Muscle layer of duodenum (tissue), 2 donors: ENCODE results near the gene ERI3.

Experiments used
- H3K27ac ChIP-seq: one replicate; pipeline ENCODE4 v1.7.0; 2013; ENCODE audit warnings: mild to moderate bottlenecking, low read length
- H3K27me3 ChIP-seq: one replicate; pipeline ENCODE4 v1.7.0; 2013; ENCODE audit warnings: low read depth, mild to moderate bottlenecking, control low read depth, low read length
- H3K36me3 ChIP-seq, 2 donors: one replicate each; pipeline ENCODE4 v1.7.0; 2013; ENCODE audit warnings: low read length in 2 of 2, control low read depth in 1 of 2, mild to moderate bottlenecking in 1 of 2; ENCODE audit not compliant: insufficient read depth in 2 of 2, control insufficient read depth in 1 of 2
- H3K4me1 ChIP-seq, 2 donors: one replicate each; pipeline ENCODE4 v1.7.0; 2013; ENCODE audit warnings: low read length in 2 of 2, mild to moderate bottlenecking in 2 of 2, control low read depth in 1 of 2, moderate library complexity in 1 of 2; ENCODE audit not compliant: insufficient read depth in 2 of 2, control insufficient read depth in 1 of 2
- H3K4me3 ChIP-seq, 2 donors: one replicate each; pipeline ENCODE4 v1.7.0; 2013; ENCODE audit warnings: low read length in 2 of 2, low read depth in 1 of 2, mild to moderate bottlenecking in 1 of 2
- H3K9me3 ChIP-seq, 2 donors: one replicate each; pipeline ENCODE4 v1.7.0; 2013; ENCODE audit warnings: low read length in 2 of 2, control low read depth in 1 of 2, mild to moderate bottlenecking in 1 of 2; ENCODE audit not compliant: control insufficient read depth in 1 of 2
- donor health status: healthy.

Gene ERI3

DNA sequence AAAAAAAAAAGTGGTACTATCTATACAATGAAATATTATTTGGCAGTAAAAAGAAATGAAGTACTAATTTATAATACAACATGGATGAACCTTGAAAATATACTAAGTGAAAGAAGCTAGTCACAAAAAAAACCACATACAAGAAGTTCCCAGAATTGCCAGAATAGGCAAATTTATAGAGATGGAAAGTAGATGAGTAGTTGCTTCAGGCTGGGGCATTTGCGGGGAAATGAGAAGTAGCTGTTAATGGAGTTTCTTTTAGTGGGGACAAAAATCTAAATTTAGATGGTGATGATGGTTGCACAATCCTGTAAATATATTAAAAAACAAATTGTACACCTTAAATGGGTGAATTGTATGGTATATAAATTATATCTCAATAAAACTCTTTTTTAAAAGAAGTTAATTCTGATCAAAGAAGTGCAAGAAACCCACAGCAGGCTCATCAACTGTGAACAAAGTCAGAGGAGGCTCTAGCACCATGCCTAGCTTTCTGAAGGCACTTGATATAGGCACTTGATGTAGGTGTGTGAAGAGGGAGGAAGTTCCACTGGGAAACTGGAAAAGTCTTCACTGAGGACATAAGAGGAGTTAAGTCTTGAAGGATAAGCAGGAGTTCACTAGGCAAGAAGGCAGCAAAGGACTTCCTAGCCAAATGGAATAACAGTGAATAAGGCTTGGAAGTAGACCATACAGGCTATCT lies 89.2 kb downstream of the ERI3 start:
- H3K36me3 ChIP-seq = no peaks in the 10 kb centered on the region
- H3K4me1 ChIP-seq = no peaks in the 10 kb centered on the region
- no peak overlapping the region for H3K4me3 ChIP-seq
- no peak overlapping the region for H3K27ac ChIP-seq
- no peaks in the 10 kb centered on the region for H3K9me3 ChIP-seq
- H3K27me3 ChIP-seq = no peaks in the 10 kb centered on the region

DNA sequence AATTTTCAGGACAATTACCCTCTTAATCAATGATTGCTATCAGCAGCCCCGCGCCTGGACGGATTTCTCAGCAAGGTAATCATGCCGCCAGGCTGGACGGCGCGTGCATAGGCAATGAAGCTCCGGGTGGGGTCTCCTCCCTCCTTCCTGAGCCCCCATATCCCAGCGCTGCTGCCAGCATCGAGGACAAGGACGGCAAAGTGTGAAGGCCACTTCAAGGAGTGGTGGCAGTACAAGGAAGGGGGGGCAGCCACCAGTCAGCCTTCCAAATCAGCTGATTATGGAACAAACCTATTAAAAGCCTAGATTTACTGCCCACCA lies 90.6 kb downstream of the ERI3 start:
- no peak overlapping the region for H3K4me3 ChIP-seq
- no peaks in the 10 kb centered on the region for H3K36me3 ChIP-seq
- H3K9me3 ChIP-seq = no peaks in the 10 kb centered on the region
- H3K27ac ChIP-seq = no peak overlapping the region
- no peaks in the 10 kb centered on the region for H3K4me1 ChIP-seq
- no peaks in the 10 kb centered on the region for H3K27me3 ChIP-seq

DNA sequence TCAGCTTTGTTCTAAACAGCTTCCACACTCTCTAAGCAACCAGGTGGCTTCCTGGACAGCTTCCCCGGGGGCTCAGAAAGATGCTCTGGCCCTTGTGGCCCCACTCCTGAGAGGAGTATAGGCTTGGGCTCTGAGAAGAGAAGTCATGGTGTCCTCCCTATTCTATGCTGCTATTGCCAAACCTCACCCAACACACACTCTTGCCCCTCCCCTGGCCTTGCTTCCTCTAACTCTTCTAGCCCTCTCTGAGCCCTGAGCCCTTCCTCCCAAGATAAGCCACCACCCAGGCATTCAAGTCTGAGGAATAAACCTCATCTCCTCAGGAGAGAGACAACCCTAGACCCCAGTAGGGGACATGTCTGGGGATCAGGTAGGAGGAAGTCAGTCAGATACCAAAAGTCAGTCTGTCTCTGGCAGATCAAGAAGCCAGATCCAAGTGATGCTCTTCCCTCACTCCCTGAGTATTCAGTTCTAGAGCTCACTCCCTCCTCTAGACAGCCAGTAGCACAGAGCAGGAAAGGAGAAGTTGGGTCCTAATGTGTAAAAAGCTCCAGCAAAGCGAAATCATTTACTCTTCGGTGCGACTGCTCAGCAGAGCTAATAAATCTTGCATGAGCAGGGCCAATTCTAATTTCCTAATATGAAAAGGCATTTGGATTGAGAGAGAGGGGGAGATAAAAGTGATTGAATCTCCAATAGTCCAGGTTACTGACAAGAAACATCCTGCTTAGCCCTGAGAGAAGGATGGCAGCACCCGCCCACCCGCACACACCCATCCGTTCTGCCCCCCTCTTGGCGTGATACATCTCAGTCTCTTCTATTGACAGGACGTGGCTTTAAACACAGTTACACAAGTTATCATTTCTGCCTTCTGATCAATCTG lies 91.2 kb downstream of the ERI3 start:
- H3K27ac ChIP-seq = no peak overlapping the region
- no peaks in the 10 kb centered on the region for H3K36me3 ChIP-seq
- no peak overlapping the region for H3K4me3 ChIP-seq
- no peaks in the 10 kb centered on the region for H3K9me3 ChIP-seq
- no peaks in the 10 kb centered on the region for H3K4me1 ChIP-seq
- no peaks in the 10 kb centered on the region for H3K27me3 ChIP-seq

DNA sequence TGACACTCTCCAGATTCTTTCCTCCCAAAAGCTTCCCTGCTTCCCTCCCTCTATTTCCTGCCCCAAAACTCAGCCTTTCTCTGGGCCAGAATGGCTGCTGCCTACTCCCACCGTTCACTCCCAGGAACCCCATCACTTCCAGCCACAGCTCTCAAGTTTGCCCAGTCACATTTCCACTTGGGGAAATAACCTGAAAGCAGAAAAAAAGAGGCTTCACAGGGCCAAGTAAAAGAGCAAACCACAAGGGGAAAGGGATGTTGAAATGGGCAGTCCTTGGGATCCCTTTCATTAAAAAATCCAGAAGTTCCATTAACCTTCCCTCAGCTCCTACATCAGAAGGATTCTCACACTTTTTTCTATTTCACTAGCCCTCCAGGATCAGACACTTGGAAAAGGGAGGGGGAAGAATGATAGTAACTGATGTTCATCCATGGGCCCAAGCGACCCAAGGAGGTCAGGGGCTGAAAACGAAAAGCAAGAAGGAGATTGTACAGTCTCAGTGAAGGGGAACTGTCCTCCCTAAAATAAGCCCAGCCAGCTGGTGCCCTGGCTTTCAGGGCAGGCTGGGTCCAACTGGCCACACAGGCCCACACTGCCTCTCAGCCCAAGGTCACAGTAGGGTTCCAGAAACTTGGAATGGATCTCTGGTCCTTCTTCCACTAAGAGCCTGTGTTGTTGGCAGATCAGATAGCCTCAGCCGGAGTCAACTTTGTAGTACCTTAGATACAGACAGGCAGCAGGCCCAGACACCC lies 92.1 kb downstream of the ERI3 start:
- Histone ChIP-seq H3K9me3 (no peaks in the 10 kb centered on the region), H3K27me3 (no peaks in the 10 kb centered on the region), H3K27ac (no peak overlapping the region), H3K36me3 (no peaks in the 10 kb centered on the region), H3K4me3 (no peak overlapping the region), H3K4me1 (no peaks in the 10 kb centered on the region)

DNA sequence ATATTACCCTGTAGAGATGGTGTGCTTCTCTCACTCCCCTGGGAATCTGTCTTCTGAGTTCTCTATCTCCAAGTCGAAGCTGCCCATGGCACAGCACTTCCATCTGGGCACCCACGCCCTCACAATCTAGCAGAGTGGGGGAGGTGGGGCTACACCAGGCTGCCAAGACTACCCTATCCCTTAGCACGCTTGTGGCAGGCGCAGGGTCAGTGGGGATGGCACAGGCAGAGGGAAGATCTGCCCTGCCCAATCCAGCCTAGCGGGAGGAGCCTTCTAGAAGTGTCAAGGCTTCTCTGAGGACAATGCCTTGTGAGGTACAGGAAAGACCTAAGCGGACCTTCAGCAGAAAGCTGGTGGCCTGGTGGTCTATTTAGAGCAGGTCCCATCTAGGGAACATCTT lies 92.6 kb downstream of the ERI3 start:
- Histone ChIP-seq H3K27ac (no peak overlapping the region), H3K4me1 (no peaks in the 10 kb centered on the region), H3K27me3 (no peaks in the 10 kb centered on the region), H3K36me3 (no peaks in the 10 kb centered on the region), H3K9me3 (no peaks in the 10 kb centered on the region), H3K4me3 (no peak overlapping the region)

DNA sequence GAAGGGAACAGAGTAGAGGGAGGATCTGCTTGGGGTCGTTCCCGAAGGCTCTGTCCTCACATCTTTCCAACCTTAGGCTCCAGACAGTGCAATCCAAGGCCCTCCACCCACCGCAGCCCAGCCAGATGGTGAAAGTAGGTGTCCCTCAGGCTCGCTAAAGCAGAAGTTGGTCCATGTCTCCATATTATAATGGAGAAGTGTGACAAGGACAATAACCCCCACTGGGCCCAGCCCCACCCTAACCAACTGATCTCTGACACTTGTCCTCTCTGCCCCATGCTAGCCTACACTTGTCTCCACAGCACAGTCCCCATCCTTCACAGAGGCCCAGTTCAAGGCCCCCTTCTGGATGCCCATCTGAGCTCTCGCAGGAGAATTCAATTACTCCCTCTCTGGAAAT lies 93.1 kb downstream of the ERI3 start:
- H3K4me1 ChIP-seq = no peaks in the 10 kb centered on the region
- H3K27ac ChIP-seq = no peak overlapping the region
- no peaks in the 10 kb centered on the region for H3K9me3 ChIP-seq
- H3K36me3 ChIP-seq = no peaks in the 10 kb centered on the region
- no peak overlapping the region for H3K4me3 ChIP-seq
- no peaks in the 10 kb centered on the region for H3K27me3 ChIP-seq

DNA sequence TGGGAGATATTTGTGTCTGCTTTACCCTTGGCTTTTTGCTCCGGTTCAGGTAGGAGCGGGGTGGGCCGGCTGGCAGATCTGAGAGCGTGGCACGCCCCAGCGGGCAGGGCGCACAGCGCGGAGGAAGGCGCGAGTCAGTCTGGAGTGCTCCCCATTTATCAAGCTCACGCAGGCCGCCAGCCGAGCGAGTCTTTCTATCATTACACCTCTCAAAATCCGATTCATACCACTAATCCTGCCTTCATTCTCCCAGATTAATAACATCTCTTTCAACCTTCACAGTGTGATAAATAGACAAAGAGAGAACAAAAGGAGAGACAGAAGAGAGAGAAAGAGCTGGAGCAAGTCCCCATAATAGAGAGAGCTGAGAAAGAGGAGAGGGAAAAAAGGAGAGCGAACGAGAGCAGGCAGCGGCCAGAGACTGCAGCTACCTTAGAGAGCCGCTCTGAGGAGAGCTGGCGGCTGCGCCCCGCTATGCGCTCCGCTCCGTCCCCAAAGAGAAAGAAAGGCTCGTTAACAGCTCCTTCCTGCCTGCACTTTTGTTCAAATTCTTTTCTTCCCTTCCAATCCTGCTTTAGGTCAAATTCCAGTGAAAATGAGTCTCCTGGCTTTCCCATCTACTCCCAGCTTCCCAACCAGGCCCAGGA lies 93.8 kb downstream of the ERI3 start:
- no peak overlapping the region for H3K4me3 ChIP-seq
- H3K4me1 ChIP-seq = no peaks in the 10 kb centered on the region
- H3K27ac ChIP-seq = no peak overlapping the region
- no peaks in the 10 kb centered on the region for H3K27me3 ChIP-seq
- H3K9me3 ChIP-seq = no peaks in the 10 kb centered on the region
- peaks cover 0 to 5% of the 10 kb centered on the region in 2 donors for H3K36me3 ChIP-seq

DNA sequence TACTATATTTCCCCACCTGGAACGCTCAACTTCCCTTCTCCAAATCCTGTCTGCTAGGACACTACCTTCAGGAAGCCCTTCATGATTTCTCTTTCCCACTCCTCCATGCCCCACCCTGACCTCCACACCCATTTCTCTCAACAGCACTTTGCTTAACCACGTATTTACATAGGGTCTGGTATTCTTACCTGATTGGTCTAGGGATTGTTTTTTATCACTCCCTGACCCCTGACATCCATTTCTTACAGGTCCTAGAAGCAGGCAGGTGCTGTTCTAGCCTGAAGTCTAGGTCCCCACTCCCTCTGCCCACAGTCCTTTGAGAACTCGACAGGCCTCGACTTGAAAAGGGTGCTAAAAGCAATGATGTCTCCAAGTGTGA lies 94.3 kb downstream of the ERI3 start:
- no peak overlapping the region for H3K27ac ChIP-seq
- H3K4me1 ChIP-seq = no peaks in the 10 kb centered on the region
- no peaks in the 10 kb centered on the region for H3K27me3 ChIP-seq
- no peak overlapping the region for H3K4me3 ChIP-seq
- no peaks in the 10 kb centered on the region for H3K9me3 ChIP-seq
- H3K36me3 ChIP-seq = peaks cover 0 to 8% of the 10 kb centered on the region in 2 donors

DNA sequence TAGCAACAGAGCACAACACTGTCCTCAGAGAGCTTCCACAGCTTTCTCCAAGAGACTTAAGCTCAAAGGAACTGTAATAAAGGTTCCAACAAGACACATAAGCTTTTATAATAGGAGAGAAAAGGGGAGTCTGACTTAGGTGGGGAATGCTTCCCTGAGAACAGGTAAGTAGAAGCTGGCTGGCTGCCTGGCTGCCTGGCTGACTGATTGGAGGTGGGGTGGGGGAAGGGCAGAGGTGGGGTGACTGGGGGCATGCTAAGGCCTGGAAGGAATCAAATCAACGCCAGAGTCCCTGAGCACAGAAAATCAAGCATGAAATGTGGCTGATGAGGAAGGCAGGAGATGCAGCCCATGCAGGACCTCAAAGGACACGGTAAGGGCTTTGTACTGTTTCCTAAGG lies 96.0 kb downstream of the ERI3 start:
- no peak overlapping the region for H3K4me3 ChIP-seq
- peaks cover 0 to 8% of the 10 kb centered on the region in 2 donors for H3K36me3 ChIP-seq
- no peak overlapping the region for H3K27ac ChIP-seq
- H3K4me1 ChIP-seq = no peaks in the 10 kb centered on the region
- H3K9me3 ChIP-seq = no peaks in the 10 kb centered on the region
- no peaks in the 10 kb centered on the region for H3K27me3 ChIP-seq

DNA sequence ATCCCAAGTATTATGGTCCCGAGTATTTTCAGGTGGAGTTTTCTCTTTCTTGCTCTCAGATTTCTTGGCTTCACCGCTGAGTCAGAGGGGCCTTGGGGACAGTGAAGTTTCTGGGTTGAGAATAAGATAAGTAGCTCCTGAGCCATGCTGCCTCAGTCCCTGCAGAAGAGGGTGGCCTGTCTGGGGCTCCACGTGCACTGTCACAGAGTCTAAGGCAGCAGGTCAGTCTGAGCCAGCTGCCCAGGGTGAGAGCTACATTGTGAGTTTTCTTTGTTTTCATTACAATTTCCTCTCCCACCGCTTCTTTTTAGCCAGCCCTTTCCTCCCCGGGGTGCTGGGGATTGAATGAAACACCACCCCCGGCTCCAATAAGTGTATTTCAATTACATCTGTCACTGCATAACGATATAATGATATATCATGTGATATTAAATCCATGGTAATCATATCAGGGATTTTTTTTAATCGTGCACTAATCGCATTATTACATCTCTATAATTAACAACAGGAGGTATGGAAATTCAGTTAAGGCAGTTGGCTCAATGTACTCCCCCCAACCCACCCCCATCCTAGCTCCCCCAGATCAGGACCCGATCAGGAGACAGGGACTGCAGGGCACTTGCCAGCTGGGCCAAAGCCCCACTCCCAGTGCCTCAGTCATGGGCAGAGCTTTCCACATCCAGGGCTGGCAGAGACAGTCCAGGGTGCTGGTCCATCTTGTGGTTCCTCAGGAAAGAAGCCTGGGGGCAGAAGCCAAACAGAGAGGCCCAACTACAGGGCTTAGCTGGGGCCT lies 98.1 kb downstream of the ERI3 start:
- no peaks in the 10 kb centered on the region for H3K4me1 ChIP-seq
- no peak overlapping the region for H3K27ac ChIP-seq
- no peaks in the 10 kb centered on the region for H3K27me3 ChIP-seq
- no peak overlapping the region for H3K4me3 ChIP-seq
- no peaks in the 10 kb centered on the region for H3K9me3 ChIP-seq
- peaks cover 0 to 8% of the 10 kb centered on the region in 2 donors for H3K36me3 ChIP-seq
